ENCODE results near the gene ARHGAP9. TPM values are rescaled to one million over a fixed set of nuclear protein-coding genes. Genes with fewer than 3 reads are reported as not detected.
"Not testable (repeated sequence)": the region's sequence is repeated elsewhere in the genome, so short reads cannot be mapped to it uniquely, and the experiment has no call there.

Gene ARHGAP9
- total RNA-seq, 4 donors from 2014 or later = 5.4 to 7.4 (median 5.9) TPM

DNA sequence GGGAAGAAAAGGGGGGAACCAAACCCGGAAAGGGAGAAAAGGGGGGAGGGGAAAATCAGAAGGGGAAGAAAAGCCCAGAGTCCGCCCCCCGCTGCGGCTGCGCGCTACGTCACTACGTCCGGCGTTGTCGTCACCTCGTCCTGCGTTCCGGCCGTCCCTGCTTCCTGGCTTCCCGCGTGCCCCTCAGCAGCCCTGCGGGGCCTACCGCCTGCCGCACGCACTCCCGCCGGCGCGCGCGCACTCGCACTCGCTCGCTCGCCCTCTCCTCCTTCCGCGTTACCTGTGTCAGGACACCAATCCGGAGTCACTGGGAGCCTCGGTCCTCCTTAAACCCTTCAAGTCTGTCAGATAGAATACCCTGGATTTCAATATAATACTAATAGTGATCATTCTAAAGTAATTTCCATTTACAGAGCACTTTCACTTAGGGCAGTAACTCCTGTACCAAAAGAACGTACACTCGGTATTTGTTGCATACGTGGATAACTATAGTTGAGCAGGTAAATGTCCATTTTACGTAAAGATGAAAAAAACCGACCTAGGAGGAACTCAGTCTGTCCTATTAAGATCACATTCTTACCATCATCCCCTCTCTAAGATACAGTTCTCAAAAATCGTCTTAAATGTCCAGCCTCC, 48.6 kb downstream of the ARHGAP9 start, which contains the start of gene R3HDM2:
R3HDM2 (minus strand) TSS at position 113 of the 636 bp plus-strand sequence. CDS start 120,615 bp downstream, outside the sequence.
- H3K36me3 ChIP-seq = no peaks in the 10 kb centered on the region
- peak within 1 kb of the TSS; percentile 84 for H3K4me3 ChIP-seq
- peaks cover 13% of the 10 kb centered on the region for H3K4me1 ChIP-seq
- no peaks in the 10 kb centered on the region for H3K27me3 ChIP-seq
- H3K9me3 ChIP-seq = no peaks in the 10 kb centered on the region
- TF ChIP-seq POLR2AphosphoS5 (IDR thresholded peaks at IDR 0.05) (peak; percentile 91 to 97 (median 97)), POLR2A (IDR thresholded peaks at IDR 0.05) (peak; percentile 84 to 93)
- TF ChIP-seq, protein P1, sequence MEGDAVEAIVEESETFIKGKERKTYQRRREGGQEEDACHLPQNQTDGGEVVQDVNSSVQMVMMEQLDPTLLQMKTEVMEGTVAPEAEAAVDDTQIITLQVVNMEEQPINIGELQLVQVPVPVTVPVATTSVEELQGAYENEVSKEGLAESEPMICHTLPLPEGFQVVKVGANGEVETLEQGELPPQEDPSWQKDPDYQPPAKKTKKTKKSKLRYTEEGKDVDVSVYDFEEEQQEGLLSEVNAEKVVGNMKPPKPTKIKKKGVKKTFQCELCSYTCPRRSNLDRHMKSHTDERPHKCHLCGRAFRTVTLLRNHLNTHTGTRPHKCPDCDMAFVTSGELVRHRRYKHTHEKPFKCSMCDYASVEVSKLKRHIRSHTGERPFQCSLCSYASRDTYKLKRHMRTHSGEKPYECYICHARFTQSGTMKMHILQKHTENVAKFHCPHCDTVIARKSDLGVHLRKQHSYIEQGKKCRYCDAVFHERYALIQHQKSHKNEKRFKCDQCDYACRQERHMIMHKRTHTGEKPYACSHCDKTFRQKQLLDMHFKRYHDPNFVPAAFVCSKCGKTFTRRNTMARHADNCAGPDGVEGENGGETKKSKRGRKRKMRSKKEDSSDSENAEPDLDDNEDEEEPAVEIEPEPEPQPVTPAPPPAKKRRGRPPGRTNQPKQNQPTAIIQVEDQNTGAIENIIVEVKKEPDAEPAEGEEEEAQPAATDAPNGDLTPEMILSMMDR (IDR thresholded peaks at IDR 0.05) = no peak
- DNase-seq (ENCODE audit: low spot score in 2 of 2) = peak; percentile 97
- 1% methylated on average over 41 of the region's 41 CpGs for WGBS
- H3K27ac ChIP-seq = peak within 1 kb of the TSS; percentile 98

DNA sequence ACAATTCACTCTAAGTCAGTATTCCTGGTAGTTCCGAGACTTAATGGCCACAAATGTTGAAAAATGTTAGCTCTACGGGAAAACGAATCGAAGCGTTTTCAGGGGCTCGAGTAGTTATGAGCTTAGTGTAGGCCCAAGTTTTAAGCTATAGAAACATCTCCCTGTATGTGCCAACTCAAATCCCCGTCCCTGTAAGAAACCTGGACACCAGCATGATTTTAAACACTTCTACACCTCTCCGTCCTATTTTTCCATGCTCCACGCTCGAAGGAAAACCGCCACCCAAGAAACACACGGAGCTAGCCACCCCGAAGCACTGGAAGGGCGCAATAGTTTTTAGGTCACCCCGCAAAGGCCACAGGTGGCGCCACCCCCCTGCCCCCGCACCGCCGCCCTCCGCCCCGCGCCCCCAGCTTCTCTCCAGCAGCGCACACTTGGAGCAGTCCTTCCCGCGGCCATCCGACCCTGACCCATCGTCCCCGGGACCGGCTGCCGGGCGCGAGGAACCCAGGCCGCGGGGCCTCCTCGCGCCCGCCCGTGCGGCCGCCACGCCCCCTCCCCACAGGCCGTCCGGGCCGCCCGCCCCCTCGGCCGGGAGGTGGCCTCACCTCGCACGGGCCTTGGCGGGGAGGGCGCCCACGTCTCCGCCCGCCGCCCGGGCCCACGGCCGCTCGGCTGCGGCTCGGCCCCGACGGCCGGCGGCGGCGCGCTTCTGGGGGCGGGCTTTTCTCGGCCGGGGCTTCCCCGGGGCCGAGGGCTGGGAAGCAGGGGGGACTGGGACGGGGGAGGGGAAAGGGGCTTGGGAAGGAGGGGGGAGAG, 49.3 kb downstream of the ARHGAP9 start:
- Histone ChIP-seq H3K27me3 (no peaks in the 10 kb centered on the region), H3K4me3 (peak overlapping the region; percentile 84), H3K4me1 (peaks cover 13% of the 10 kb centered on the region), H3K36me3 (no peaks in the 10 kb centered on the region), H3K27ac (peak overlapping the region; percentile 98), H3K9me3 (no peaks in the 10 kb centered on the region)
- WGBS = under 1% methylated on average over 20 of the region's 74 CpGs
- peak; percentile 78 to 83 for DNase-seq (ENCODE audit: low spot score in 2 of 2)
- no peak for TF ChIP-seq POLR2AphosphoS5 (IDR thresholded peaks at IDR 0.05)
- TF ChIP-seq POLR2A (IDR thresholded peaks at IDR 0.05) = peak in 1 of 2 donors; percentile 5
- TF ChIP-seq, protein P1 (IDR thresholded peaks at IDR 0.05) = peak in 1 of 2 donors; percentile 20
- no peak for TF ChIP-seq EP300 (IDR thresholded peaks at IDR 0.05)

DNA sequence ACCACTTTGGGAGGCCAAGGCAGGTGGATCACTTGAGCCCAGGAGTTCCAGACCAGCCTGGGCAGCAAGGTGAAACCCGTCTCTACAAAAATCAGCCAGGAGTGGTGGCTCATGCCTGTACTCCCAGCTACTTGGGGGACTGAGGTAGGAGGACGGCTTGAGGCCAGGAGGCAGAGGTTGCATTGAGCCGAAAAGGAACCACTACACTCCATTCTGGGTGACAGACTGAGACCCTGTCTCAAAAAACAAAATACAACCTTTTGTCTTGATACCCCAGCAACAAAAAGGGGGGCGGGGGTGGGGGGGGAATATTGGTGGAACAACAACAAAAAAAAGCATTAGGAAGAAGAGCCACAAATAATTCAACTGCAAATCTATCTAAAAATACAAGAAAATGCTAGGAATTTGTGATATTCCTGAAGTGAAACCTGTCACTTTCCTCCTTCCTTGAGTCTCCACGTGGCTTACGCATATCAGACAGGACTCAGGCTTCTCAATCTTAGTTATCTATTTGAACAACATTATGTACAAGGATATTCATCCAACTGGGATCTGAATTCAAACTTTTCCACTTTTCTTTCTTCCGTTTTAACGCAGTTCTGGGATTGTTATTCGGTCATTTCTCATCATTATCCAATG, 50.1 kb downstream of the ARHGAP9 start:
- peak overlapping the region; percentile 84 for H3K4me3 ChIP-seq
- no peaks in the 10 kb centered on the region for H3K27me3 ChIP-seq
- DNase-seq (ENCODE audit: low spot score in 2 of 2) = no peak
- H3K36me3 ChIP-seq = no peaks in the 10 kb centered on the region
- peaks cover 13% of the 10 kb centered on the region for H3K4me1 ChIP-seq
- no peaks in the 10 kb centered on the region for H3K9me3 ChIP-seq
- peak overlapping the region; percentile 98 for H3K27ac ChIP-seq
- TF ChIP-seq EP300 (IDR thresholded peaks at IDR 0.05) (no peak), POLR2A (IDR thresholded peaks at IDR 0.05) (no peak), POLR2AphosphoS5 (IDR thresholded peaks at IDR 0.05) (no peak)
- TF ChIP-seq, protein P1 (IDR thresholded peaks at IDR 0.05) = no peak
- WGBS = 26% methylated on average over 9 of the region's 9 CpGs

DNA sequence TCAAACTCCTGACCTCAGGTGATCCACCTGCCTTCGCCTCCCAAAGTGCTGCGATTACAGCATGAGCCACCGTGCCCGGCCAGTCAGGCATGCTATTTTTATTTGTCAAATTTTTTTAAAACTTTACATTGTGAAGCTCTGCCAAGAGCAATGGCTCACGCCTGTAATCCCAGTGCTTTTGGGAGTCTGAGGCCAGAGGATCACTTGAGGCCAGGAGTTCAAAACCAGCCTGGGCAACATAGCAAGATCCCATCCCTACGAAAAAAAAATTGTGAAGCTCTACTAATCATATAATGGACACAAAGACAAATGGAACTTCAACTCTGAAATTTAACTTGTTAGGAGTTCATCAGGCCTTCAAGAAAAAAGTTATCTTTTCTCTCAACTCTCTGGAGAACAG, 50.7 kb downstream of the ARHGAP9 start:
- Histone ChIP-seq H3K9me3 (no peaks in the 10 kb centered on the region), H3K4me1 (peaks cover 13% of the 10 kb centered on the region), H3K27ac (no peak overlapping the region), H3K27me3 (no peaks in the 10 kb centered on the region), H3K4me3 (no peak overlapping the region), H3K36me3 (no peaks in the 10 kb centered on the region)
- no peak for TF ChIP-seq POLR2A (IDR thresholded peaks at IDR 0.05)
- TF ChIP-seq EP300 (IDR thresholded peaks at IDR 0.05) = no peak
- TF ChIP-seq, protein P1 (IDR thresholded peaks at IDR 0.05) = no peak
- TF ChIP-seq POLR2AphosphoS5 (IDR thresholded peaks at IDR 0.05) = no peak
- DNase-seq (ENCODE audit: low spot score in 2 of 2) = no peak
- 74% methylated on average over 6 of the region's 6 CpGs for WGBS

DNA sequence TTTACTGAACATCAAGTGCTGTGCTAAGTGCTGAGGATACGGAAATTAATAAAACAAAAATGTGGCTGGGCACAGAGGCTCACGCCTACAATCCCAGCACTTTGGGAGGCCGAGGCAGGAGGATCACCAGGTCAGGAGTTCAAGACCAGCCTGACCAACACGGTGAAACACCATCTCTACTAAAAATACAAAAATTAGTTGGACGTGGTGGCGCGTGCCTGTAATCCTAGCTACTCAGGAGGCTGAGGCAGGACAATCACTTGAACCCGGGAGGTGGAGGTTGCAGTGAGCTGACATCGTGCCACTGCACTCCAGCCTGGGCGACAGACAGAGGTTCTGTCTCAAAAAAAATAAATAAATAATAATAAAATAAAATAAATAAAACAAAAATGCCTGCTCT, 52.7 kb downstream of the ARHGAP9 start:
- H3K27ac ChIP-seq; H3K4me3 ChIP-seq; DNase-seq (ENCODE audit: low spot score in 2 of 2); H3K36me3 ChIP-seq; H3K9me3 ChIP-seq; H3K27me3 ChIP-seq: not testable (repeated sequence)
- 95% methylated on average over 10 of the region's 10 CpGs for WGBS
- peaks cover 13% of the 10 kb centered on the region for H3K4me1 ChIP-seq

Other genes with a start within 250 kb of the ARHGAP9 start
- 1 to 10 TPM; 1.7 to 3.0 (median 2.1) TPM for gene STAC3, start 228.7 kb downstream of the ARHGAP9 start, total RNA-seq
- gene R3HDM2, start 48.8 kb downstream of the ARHGAP9 start, total RNA-seq = 10 to 100 TPM; 43.4 to 97.6 (median 65.1) TPM
- not detected for gene INHBC, start 45.1 kb downstream of the ARHGAP9 start, total RNA-seq
- gene INHBE, start 24.6 kb downstream of the ARHGAP9 start, total RNA-seq = under 1 TPM in 1 of 4 donors, not detected in 3; 0.56 TPM
- gene GLI1, start 20.1 kb downstream of the ARHGAP9 start, total RNA-seq = 1 to 10 TPM in 2 of 4 donors, under 1 TPM in 1, not detected in 1; 0.51 to 2.9 (median 2.0) TPM
- 100 to 1,000 TPM in 1 of 4 donors, 10 to 100 TPM in 3; 55.7 to 203 (median 79.7) TPM for gene MARS1, start 8.2 kb upstream of the ARHGAP9 start, total RNA-seq
- gene DDIT3, start 40.6 kb upstream of the ARHGAP9 start, total RNA-seq = 10 to 100 TPM in 3 of 4 donors, 1 to 10 TPM in 1; 8.1 to 33.6 (median 14.4) TPM
- gene MBD6, start 43.0 kb upstream of the ARHGAP9 start, total RNA-seq = 10 to 100 TPM; 24.4 to 92.9 (median 36.8) TPM
- 100 to 1,000 TPM; 152 to 242 (median 185) TPM for gene DCTN2, start 67.3 kb upstream of the ARHGAP9 start, total RNA-seq
- under 1 TPM in 2 of 4 donors, not detected in 2; 0.08 to 0.23 TPM for gene KIF5A, start 70.2 kb upstream of the ARHGAP9 start, total RNA-seq
- 10 to 100 TPM; 36.9 to 68.9 (median 51.5) TPM for gene PIP4K2C, start 111.3 kb upstream of the ARHGAP9 start, total RNA-seq
- gene DTX3, start 125.0 kb upstream of the ARHGAP9 start, total RNA-seq = 10 to 100 TPM; 10.4 to 19.0 (median 12.1) TPM
- gene ARHGEF25, start 131.6 kb upstream of the ARHGAP9 start, total RNA-seq = 10 to 100 TPM in 1 of 4 donors, 1 to 10 TPM in 3; 4.0 to 13.3 (median 7.9) TPM
- gene B4GALNT1, start 153.3 kb upstream of the ARHGAP9 start, total RNA-seq = under 1 TPM in 3 of 4 donors, not detected in 1; 0.38 to 0.48 (median 0.42) TPM
- 100 to 1,000 TPM; 165 to 282 (median 236) TPM for gene OS9, start 214.3 kb upstream of the ARHGAP9 start, total RNA-seq

Data from suprapubic skin (tissue), 4 donors.